Activated CD4-positive, alpha-beta T cell treated with anti-CD3 and anti-CD28 coated beads, Interleukin-2, amount 50 U/mL, for 4 hours (primary cell): ENCODE measurements around the gene EXOC3L1.

Experiments used
- DNase-seq, 2 experiments: peaks; one replicate each; pipeline ENCODE4 v3.0.0-alpha.2; 2020

Gene EXOC3L1

DNA sequence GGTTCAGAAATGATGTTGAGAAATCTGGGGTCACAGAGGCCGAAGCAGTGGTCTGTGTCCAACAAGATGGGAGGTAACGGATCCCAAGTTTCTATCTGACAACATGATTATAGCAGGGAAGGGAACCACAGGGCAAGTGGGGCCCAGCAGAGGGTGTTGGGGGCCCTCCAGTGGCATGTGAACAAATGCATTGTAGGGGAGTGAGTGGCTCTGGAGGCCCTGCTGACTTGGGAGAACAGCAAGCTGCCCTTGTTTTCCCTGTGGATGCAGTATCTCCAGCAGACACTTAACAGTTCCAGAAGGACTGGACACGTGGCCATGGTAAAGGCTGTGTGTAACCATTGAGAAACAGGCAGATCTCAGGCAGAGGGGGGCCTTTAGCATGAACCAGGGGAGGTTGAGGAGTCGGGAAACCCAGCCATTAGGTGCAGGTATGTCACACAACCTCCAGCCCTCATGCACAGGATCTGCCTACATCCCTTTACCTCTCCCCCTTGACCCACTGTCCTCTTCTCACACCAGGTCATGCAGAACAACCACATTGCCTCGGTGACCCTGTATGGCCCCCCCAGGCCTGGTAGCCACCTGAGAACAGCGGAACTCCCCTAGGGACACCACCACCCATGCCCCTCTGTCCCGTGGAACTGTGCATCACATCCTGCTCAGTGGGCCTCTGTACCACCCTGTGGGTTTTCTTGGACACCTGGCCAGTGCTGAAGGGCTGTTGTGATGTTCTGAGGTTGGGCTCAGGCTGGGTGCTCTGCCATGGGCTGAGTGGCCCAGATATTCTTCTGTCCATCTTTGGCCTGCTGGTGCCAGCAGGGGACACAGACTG, 43.2 kb downstream of the EXOC3L1 start:
- DNase-seq = no peak

DNA sequence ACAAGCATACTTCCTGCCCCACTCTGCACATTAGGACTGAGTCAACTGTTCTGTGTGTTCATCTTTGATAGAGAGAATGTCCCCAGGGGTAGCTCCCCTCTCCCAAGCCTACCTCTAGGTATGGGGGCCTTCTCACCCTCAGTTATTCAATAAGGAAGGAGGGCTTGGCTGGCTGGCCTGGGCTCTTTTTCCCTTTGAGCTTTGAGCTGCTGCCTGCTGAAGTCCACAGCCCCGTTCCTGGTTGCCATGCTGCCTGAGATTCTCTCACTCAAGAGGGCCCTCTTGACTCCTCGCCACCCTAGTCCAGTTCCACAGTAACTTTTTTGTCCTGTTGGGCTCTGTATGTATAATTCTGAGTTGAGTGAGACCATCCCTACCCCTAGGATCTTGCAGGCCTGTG, 44.2 kb downstream of the EXOC3L1 start:
- DNase-seq = no peak

DNA sequence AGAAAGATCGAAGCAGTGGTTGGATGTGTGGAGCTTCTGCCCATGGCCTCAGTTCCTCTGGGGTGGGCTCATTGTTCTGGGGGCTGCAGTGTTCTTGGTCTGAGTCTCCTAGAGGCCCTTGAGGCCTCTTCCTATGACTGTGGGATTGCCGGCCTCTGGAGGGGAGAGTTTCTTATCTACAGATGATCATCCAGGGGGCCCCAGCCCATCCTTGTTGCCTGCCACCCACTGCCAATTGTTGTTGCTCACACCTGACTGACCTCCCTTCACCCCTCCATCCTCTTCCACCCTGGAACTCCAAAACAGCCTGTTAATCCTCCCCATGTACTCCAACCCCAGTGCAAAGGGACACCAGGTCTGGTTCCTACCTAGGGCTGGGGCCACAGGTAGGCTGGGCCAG, 45.0 kb downstream of the EXOC3L1 start:
- no peak for DNase-seq

DNA sequence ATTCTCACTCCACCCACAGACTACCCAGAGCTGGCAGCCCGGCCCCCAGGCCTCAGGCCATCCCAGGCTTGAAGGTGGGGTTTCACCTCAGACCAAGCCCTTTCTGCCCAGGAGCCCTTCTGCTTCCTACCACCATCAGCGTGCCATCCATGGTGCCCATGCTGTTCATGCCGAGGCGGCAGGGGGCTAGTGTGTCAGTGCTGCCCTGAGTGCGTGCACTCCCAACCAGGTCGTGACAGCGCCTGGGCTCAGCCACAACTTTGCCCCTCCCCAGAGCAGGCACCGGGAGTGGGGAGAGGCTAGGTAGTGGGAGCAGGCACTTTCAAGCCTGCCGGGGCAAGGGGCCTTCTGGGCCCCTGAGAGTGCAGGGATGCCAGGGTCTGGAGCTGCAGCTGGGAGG, 47.6 kb downstream of the EXOC3L1 start:
- no peak for DNase-seq

DNA sequence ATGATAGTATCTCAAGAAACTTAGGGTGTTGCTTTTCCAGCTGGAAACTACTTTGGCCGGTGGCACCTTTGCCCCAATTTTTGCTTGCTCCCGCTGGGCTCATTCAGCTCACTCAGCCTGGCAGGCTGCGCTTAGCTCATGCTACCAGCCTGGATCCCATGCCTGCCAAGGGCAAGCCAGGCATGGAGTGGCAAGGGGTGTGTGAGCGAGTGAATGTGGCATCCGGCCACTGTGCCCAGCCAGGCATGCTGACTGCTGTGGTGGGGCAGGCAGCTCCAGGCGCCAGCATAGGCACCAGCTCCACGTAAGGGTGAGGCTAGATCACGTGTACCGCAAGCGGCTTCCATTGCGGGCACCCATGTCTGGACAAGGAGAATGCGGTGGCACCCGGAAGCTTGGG, 48.5 kb downstream of the EXOC3L1 start:
- DNase-seq = no peak

DNA sequence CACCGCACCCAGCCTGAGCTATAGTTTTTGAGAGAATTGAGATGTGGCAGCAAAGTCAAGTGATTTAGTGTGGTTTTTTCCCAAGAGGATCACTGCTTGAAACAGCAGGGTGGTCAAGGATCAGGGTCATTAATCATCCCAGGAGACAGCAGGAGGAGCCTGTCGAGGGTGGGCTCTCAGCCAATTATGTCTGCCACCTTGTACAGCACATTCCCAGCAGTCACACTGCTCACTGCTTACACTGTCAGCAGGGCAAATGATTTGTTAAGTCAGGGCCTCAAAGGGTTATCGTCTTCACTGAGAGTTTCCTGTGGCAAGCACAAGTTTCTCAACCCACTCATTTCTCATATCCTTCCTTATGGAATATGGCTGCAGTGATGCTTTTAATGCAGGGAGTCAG, 52.3 kb downstream of the EXOC3L1 start:
- no peak for DNase-seq
